B cell (primary cell): ENCODE measurements around the gene MED12L.

ENCODE experiments used
- EZH2 ChIP-seq: IDR thresholded peaks from 2 replicates; pipeline ENCODE4 v1.6.1; 2012; ENCODE audit warnings: borderline replicate concordance, low read depth, mild to moderate bottlenecking, moderate library complexity, low read length; ENCODE audit not compliant: insufficient read depth, poor library complexity, severe bottlenecking
- TF ChIP-seq, protein P1 (sequence below): fragments of 200-600 bp; IDR thresholded peaks from one replicate; pipeline ENCODE4 v1.8.0; 2022; ENCODE audit warnings: antibody characterized with exemption, mild to moderate bottlenecking

- no peak for TF ChIP-seq EZH2
- TF ChIP-seq, protein P1, sequence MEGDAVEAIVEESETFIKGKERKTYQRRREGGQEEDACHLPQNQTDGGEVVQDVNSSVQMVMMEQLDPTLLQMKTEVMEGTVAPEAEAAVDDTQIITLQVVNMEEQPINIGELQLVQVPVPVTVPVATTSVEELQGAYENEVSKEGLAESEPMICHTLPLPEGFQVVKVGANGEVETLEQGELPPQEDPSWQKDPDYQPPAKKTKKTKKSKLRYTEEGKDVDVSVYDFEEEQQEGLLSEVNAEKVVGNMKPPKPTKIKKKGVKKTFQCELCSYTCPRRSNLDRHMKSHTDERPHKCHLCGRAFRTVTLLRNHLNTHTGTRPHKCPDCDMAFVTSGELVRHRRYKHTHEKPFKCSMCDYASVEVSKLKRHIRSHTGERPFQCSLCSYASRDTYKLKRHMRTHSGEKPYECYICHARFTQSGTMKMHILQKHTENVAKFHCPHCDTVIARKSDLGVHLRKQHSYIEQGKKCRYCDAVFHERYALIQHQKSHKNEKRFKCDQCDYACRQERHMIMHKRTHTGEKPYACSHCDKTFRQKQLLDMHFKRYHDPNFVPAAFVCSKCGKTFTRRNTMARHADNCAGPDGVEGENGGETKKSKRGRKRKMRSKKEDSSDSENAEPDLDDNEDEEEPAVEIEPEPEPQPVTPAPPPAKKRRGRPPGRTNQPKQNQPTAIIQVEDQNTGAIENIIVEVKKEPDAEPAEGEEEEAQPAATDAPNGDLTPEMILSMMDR, result no peak
These were observed 309.1 kb downstream of the MED12L start for GRCh38 chr3:151394611-151395010.
